ENCODE results near the gene METTL1.
"Not testable (repeated sequence)": the region's sequence is repeated elsewhere in the genome, so short reads cannot be mapped to it uniquely, and the experiment has no call there.

Gene METTL1

DNA sequence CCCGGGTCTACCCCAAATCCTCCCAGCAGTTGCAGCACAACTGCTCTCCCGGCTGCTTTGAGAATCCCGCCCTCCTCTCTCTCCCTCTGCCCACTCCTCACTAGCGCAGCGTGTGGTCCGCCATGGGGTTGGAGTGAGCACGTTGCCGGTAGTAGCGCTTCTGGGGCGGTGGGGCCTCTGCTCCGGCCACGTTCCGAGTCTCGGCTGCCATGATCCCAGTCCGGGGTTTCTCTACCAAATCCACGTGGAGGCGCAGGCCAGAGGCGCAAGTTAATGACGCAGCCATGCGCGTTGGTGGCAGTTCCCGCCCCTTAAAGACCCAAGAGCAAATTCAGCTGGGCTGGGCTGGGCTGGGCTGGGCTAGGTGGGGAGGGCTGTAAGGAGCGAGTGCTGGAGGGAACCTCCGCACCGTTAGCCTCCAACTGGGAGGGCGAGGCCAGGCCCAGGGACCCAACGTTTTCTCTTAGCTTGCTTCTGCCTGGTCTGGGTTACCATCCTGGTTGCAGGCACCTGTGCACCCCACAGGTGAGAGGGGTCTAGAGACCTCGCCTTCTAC, at the start of gene METTL1:
Gene METTL1, minus strand, starts transcription at position 233 of the 556 bp plus-strand sequence. Its CDS starts 22 bp downstream, at position 211.
- peaks cover 34% of the 10 kb centered on the region for H3K36me3 ChIP-seq (ENCODE audit: insufficient read depth, low read depth, low read length)
- peak within 1 kb of the TSS; percentile 99 for H3K4me3 ChIP-seq (ENCODE audit: low read length)
- peak within 1 kb of the TSS; percentile 70 for H3K27ac ChIP-seq (ENCODE audit: low read length)
- H3K9me3 ChIP-seq (ENCODE audit: insufficient read depth, low read depth, low read length) = no peaks in the 10 kb centered on the region
- peaks cover 21% of the 10 kb centered on the region for H3K27me3 ChIP-seq (ENCODE audit: insufficient read depth, low read length)
- peaks cover 4% of the 10 kb centered on the region; the same call in 1 of the 2 replicates for H3K4me1 ChIP-seq (ENCODE audit: insufficient read depth, low read length)
- peak within 1 kb of the TSS; percentile 99 for H3K9ac ChIP-seq (ENCODE audit: low read depth, low read length)

DNA sequence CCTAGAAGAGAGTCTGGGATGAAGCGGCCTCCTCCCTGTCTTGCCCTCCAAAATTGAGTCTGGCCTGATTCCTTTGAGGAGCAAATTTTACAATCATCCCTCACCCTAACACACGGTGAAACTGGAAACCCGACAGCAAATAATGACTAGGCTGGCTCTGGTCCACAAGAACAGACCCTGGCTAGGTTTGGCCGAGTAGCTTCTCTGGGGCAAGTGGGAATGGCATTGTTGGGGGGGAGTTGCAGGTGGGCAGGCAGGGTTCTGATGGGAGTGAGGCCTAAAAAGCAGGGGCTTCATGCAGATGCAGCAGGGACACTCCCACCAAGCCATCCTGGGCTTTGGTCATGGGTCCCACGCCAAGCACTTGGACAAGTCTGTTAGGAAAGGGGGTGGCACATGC, 49.1 kb upstream of the METTL1 start:
- H3K4me1 ChIP-seq (ENCODE audit: insufficient read depth, low read length); H3K27me3 ChIP-seq (ENCODE audit: insufficient read depth, low read length); H3K27ac ChIP-seq (ENCODE audit: low read length); H3K4me3 ChIP-seq (ENCODE audit: low read length); H3K9me3 ChIP-seq (ENCODE audit: insufficient read depth, low read depth, low read length); H3K9ac ChIP-seq (ENCODE audit: low read depth, low read length): not testable (repeated sequence)
- peaks cover 57% of the 10 kb centered on the region for H3K36me3 ChIP-seq (ENCODE audit: insufficient read depth, low read depth, low read length)

DNA sequence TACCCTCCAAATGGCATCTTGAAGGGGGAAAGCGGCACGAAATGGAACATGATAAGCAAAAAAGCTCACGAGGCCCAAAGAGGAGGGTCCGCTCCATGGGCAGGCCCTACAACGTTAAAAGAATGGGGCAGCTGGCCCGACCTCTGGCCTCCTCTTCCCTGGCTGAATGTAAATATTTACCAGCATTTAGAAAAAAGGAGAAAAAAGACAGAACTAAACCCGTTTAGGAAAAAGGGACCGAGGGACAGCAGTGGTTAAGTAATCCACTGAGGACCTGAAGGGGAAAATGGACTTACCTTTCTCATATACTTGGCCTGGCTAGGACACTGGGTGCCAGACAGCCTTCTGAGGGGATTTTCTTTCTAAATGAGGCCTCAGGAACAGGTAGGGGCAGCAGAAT, 48.2 kb upstream of the METTL1 start:
- not testable (repeated sequence) for H3K27ac ChIP-seq (ENCODE audit: low read length); H3K9ac ChIP-seq (ENCODE audit: low read depth, low read length); H3K9me3 ChIP-seq (ENCODE audit: insufficient read depth, low read depth, low read length); H3K27me3 ChIP-seq (ENCODE audit: insufficient read depth, low read length); H3K4me3 ChIP-seq (ENCODE audit: low read length); H3K4me1 ChIP-seq (ENCODE audit: insufficient read depth, low read length)
- peaks cover 48% of the 10 kb centered on the region for H3K36me3 ChIP-seq (ENCODE audit: insufficient read depth, low read depth, low read length)

DNA sequence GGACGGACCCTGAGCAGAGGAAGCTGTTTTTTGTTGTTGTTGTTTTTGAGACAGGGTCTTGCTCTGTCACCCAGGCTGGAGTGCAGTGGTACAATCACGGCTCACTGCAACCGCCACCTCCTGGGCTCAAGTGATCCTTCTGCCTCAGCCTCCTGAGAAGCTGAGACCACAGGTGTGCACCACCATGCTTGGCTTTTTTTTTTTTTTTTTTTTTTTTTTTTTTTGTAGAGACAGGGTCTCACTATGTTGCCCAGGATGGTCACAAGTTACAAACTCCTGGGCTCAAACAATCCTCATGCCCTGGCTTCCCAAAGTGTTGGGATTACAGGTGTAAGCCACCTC, 46.1 kb upstream of the METTL1 start:
- not testable (repeated sequence) for H3K4me1 ChIP-seq (ENCODE audit: insufficient read depth, low read length); H3K9me3 ChIP-seq (ENCODE audit: insufficient read depth, low read depth, low read length); H3K27ac ChIP-seq (ENCODE audit: low read length); H3K27me3 ChIP-seq (ENCODE audit: insufficient read depth, low read length); H3K4me3 ChIP-seq (ENCODE audit: low read length); H3K9ac ChIP-seq (ENCODE audit: low read depth, low read length)
- H3K36me3 ChIP-seq (ENCODE audit: insufficient read depth, low read depth, low read length) = peaks cover 26% of the 10 kb centered on the region

DNA sequence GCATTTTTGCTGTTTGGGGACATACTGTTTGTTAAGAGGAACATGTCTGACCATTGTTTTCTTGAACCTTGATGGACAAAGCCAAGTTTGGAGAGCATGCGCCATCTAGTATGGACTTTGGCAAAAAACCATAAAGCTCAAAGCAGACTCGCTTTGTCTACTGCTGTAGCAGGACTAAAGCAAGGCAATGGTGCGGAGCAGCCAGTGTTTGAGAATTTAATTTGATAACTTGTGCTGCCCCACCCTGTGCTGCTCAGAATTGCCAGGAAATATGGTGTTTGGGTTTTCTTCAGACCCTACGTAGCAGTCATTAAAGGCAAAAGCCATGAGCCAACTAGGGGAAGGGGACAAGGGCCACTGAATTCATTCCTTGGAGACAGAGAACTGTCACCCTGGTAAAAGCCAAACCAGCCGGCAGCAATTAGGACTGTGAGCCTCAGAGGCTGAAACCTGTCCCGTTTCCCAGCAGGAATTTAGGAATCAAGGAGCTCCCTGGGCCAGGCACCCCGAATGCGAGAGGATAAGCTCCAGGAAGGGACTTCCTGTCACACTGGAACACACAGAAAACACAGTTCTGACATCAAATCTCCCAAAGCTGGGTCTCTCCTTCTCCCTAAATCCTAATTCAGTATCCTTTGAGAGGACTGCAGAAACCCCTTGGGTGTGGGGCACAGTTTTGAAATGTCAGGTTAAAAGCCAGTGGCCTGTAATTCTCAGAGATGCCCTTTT, 45.5 kb upstream of the METTL1 start:
- Histone ChIP-seq H3K27ac (ENCODE audit: low read length) (no peak overlapping the region), H3K4me1 (ENCODE audit: insufficient read depth, low read length) (no peaks in the 10 kb centered on the region), H3K27me3 (ENCODE audit: insufficient read depth, low read length) (no peaks in the 10 kb centered on the region), H3K36me3 (ENCODE audit: insufficient read depth, low read depth, low read length) (peaks cover 21% of the 10 kb centered on the region), H3K9me3 (ENCODE audit: insufficient read depth, low read depth, low read length) (no peaks in the 10 kb centered on the region), H3K9ac (ENCODE audit: low read depth, low read length) (no peak overlapping the region), H3K4me3 (ENCODE audit: low read length) (no peak overlapping the region)

DNA sequence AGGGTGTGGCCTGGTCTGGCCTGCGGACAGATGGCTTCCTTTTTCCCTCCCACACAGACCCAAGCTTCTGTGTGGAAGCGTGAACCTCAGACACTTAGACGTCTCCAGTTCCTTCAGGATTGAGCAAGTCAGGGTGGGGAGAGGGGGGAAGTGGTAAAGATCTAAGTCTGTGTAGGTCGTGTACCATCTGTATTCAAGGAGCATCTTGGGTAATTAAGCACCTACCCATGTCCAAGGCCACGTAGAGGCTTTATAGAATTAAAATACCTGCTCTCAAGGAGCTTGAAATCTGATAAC, 44.9 kb upstream of the METTL1 start:
- Histone ChIP-seq H3K36me3 (ENCODE audit: insufficient read depth, low read depth, low read length) (peaks cover 15% of the 10 kb centered on the region), H3K27me3 (ENCODE audit: insufficient read depth, low read length) (no peaks in the 10 kb centered on the region), H3K27ac (ENCODE audit: low read length) (no peak overlapping the region), H3K4me1 (ENCODE audit: insufficient read depth, low read length) (no peaks in the 10 kb centered on the region), H3K9me3 (ENCODE audit: insufficient read depth, low read depth, low read length) (no peaks in the 10 kb centered on the region), H3K4me3 (ENCODE audit: low read length) (no peak overlapping the region), H3K9ac (ENCODE audit: low read depth, low read length) (no peak overlapping the region)

DNA sequence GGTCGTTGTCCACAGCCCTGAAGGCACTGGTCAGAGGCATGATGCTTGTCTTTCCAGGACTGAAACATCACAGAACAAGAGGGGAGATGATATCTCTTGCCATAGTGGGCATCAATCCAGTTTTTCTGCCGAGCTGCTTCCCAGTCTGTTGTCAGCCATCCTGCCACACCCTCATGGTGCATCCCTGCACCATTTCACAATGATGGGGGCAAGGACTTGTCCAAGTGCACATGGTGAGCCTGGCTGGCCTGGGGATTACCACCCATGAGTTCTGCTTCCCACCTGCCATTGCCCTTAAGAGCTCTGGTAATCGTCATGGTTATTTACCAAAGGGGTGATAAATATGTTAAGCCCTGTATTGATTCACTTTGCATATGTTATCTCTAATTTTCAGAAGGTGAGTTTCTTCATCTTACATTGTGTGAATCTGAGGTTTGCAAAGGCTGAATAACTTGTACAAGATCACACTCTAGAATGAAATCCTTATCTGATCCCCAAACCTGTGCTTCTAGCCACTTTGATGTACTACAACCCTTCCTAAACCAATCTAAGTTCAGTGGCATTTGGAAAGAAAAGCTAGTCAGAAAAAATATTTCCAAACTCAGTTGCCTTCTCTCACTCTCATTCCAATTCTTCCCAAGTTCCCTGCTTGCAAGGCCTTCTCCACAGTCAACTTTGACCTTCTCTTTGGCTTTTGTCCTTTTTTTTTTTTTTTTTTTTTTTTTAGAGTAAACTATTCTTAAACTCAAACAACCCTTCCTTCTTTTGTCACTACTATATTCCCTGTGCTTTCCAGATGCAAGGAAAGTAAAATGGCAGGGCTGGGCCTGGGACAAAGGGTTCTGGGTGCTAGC, 44.3 kb upstream of the METTL1 start:
- Histone ChIP-seq H3K9me3 (ENCODE audit: insufficient read depth, low read depth, low read length) (no peaks in the 10 kb centered on the region), H3K27me3 (ENCODE audit: insufficient read depth, low read length) (no peaks in the 10 kb centered on the region), H3K9ac (ENCODE audit: low read depth, low read length) (no peak overlapping the region), H3K4me1 (ENCODE audit: insufficient read depth, low read length) (no peaks in the 10 kb centered on the region), H3K27ac (ENCODE audit: low read length) (no peak overlapping the region), H3K4me3 (ENCODE audit: low read length) (no peak overlapping the region), H3K36me3 (ENCODE audit: insufficient read depth, low read depth, low read length) (peaks cover 9% of the 10 kb centered on the region)

DNA sequence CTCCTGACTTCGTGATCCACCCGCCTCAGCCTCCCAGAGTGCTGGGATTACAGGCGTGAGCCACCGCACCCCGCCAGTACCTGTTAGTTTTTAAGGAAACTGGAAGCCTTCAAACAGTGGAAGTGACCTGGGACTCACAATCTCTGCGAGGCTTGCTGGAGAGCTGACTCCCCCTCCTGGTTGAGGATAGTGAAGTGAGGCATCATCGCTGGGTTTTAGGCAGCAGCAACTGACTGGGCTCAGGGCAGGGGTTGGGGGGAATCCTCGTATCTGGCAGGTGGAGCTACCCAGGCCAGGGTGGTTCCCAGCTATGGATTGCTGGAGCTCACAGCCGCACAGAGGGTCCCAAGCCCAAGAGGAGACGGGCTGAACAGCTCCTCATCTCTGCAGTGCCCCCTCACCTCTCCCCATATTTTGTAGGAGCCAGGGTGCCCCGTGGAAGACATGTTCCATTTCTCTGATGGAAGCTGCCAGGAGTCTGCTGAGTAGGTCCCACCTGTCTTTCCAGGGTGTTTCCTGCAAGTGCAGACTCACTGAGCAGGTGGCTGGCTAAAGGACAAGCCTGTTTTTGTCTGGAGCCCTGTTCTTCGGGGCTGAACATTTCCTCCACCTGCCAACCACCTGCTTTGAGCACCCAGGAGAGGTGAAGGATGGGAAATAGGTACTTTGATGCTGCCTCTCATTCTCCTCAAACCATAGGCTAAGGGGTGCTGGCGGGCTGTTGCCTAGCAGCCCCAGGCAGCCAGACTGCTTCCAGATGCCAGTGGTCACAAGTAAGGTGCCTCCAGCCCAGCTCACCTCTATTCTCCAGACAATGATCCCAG, 43.5 kb upstream of the METTL1 start:
- Histone ChIP-seq H3K27ac (ENCODE audit: low read length) (no peak overlapping the region), H3K36me3 (ENCODE audit: insufficient read depth, low read depth, low read length) (peaks cover 1% of the 10 kb centered on the region; the same call in 1 of the 2 replicates), H3K4me3 (ENCODE audit: low read length) (no peak overlapping the region; the same call in 1 of the 2 replicates), H3K9ac (ENCODE audit: low read depth, low read length) (no peak overlapping the region), H3K9me3 (ENCODE audit: insufficient read depth, low read depth, low read length) (no peaks in the 10 kb centered on the region), H3K4me1 (ENCODE audit: insufficient read depth, low read length) (no peaks in the 10 kb centered on the region), H3K27me3 (ENCODE audit: insufficient read depth, low read length) (no peaks in the 10 kb centered on the region)

DNA sequence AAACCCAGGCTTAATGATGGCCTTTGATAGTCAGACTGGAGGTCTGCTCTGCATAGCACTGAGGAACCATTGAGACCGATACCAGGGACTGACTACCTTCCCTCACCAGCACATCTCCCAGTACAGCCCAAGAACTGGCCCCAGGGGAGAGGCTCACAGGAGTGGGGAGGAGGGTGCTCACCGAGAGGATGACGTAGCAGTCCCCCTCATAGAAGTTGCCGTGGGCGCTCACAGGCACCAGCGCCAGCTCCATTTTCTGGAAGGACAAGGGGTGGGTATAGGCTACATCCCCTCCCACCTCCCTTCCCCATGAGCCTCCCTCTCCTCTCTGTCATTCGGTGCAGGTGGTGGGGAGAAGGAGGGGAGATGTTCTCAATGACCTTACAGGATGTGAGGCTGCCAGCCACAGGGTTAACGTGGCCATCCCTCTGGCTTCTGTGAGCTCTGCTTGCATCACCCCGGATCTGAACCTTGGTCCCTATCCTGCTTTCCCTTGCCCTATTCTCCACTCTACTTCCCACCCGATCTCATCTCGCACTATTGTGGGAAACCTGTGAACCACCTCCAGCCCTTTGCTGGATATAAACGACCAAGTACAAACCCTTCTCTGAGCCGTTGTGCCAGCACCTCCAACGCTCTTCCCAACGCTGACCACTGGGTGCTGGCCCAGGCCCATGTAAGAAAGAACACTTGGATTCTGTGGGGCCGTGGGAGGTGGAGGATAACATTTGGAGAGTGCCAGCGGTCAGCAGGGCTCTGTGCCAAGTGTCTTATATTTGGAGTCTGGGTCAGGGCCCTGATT, 42.3 kb upstream of the METTL1 start:
- Histone ChIP-seq H3K4me1 (ENCODE audit: insufficient read depth, low read length) (no peaks in the 10 kb centered on the region), H3K27ac (ENCODE audit: low read length) (no peak overlapping the region), H3K36me3 (ENCODE audit: insufficient read depth, low read depth, low read length) (no peaks in the 10 kb centered on the region), H3K27me3 (ENCODE audit: insufficient read depth, low read length) (no peaks in the 10 kb centered on the region), H3K9ac (ENCODE audit: low read depth, low read length) (no peak overlapping the region), H3K4me3 (ENCODE audit: low read length) (peak overlapping the region; percentile 15; the same call in 1 of the 2 replicates), H3K9me3 (ENCODE audit: insufficient read depth, low read depth, low read length) (no peaks in the 10 kb centered on the region)

DNA sequence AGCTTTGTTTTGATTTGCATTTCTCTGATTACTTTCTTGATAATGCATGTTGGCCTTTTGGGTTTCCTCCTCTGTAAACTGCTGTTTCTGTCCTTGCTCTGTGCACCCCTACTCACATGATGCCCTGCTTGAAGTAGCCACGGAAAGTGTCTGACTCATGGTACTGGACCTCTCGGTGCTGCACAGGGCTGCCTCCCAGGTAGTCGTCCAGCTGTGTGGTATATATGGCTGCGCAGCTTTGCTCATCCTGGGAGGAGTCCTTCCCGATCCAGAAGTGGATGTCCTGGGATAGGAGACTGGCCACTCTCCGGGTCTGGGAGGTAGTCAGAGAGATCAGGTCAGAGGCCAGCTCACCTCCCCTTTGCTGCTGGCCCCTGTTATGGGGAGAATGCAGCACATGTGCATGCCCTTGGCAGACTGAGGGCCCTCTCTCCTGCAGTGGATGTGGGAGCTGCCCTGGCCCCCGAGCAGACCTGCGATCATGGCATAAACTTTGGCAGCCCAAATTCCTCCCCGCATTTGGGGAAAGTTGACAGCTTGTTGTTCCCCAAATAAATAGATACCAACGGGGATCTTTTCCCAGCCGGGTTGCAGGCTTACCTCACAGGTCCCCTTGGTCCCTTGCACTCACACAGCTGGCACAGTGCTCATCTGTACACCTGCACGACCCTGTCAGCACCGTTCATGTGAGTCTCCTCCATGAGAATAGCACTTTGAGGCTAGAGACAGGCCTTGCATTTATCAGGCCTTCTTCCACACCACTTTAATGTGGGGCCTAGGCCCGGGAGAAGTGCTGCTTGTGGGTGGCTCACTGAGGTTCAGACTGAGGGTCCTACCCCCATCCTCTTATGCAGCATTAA, 41.4 kb upstream of the METTL1 start:
- no peaks in the 10 kb centered on the region for H3K4me1 ChIP-seq (ENCODE audit: insufficient read depth, low read length)
- no peaks in the 10 kb centered on the region for H3K9me3 ChIP-seq (ENCODE audit: insufficient read depth, low read depth, low read length)
- no peak overlapping the region for H3K4me3 ChIP-seq (ENCODE audit: low read length)
- H3K27ac ChIP-seq (ENCODE audit: low read length) = no peak overlapping the region
- no peaks in the 10 kb centered on the region; the same call in 1 of the 2 replicates for H3K36me3 ChIP-seq (ENCODE audit: insufficient read depth, low read depth, low read length)
- no peak overlapping the region for H3K9ac ChIP-seq (ENCODE audit: low read depth, low read length)
- H3K27me3 ChIP-seq (ENCODE audit: insufficient read depth, low read length) = no peaks in the 10 kb centered on the region
